ENCODE results near the gene CERS3.

DNA sequence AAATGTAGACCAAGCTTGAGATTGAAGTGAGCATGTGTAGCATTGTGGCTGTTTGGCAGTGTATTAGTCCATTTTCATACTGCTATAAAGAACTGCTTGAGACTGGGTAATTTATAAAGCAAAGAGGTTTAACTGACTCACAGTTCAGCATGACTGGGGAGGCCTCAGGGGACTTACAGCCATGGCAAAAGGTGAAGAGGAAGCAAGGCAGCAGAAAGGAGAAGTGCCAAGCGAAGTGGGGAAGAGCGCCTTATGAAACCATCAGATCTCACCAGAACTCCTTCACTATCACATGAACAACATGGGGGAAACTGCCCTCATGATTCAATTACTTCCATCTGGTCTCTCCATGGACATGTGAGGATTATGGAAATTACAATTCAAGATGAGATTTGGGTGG, 8.6 kb upstream of the CERS3 start:
- TF ChIP-seq, protein P1, sequence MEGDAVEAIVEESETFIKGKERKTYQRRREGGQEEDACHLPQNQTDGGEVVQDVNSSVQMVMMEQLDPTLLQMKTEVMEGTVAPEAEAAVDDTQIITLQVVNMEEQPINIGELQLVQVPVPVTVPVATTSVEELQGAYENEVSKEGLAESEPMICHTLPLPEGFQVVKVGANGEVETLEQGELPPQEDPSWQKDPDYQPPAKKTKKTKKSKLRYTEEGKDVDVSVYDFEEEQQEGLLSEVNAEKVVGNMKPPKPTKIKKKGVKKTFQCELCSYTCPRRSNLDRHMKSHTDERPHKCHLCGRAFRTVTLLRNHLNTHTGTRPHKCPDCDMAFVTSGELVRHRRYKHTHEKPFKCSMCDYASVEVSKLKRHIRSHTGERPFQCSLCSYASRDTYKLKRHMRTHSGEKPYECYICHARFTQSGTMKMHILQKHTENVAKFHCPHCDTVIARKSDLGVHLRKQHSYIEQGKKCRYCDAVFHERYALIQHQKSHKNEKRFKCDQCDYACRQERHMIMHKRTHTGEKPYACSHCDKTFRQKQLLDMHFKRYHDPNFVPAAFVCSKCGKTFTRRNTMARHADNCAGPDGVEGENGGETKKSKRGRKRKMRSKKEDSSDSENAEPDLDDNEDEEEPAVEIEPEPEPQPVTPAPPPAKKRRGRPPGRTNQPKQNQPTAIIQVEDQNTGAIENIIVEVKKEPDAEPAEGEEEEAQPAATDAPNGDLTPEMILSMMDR (IDR thresholded peaks at IDR 0.05) = no peak
- TF ChIP-seq POLR2A (IDR thresholded peaks at IDR 0.05) (no peak), EP300 (IDR thresholded peaks at IDR 0.05) (no peak)
